A673 (cell line): ENCODE results near the gene NEK9.

Source experiments
- CTCF ChIP-seq: fragments of 300-800, 200-600 bp; sonication (generic); conservative IDR thresholded peaks from 2 replicates; pipeline ENCODE4 v1.5.1; 2017; ENCODE audit warnings: low read depth, mild to moderate bottlenecking, antibody characterized with exemption, low read length, moderate library complexity, mixed read lengths
- EZH2 ChIP-seq: fragments of 200-600 bp; sonication (generic); IDR thresholded peaks from 2 replicates; pipeline ENCODE4 v1.6.1; 2017; ENCODE audit warnings: borderline replicate concordance, low read depth, mild to moderate bottlenecking, mixed read lengths, antibody characterized with exemption, low read length; ENCODE audit not compliant: poor library complexity, severe bottlenecking

- TF ChIP-seq CTCF (no peak), EZH2 (no peak)
These were observed 7.8 kb downstream of the NEK9 start for GRCh38 chr14:75119056-75119455.
